Fibroblast of lung (primary cell): Measurements from ENCODE around the gene DCST2.

Experiments
- EZH2 ChIP-seq: IDR thresholded peaks from 2 replicates; pipeline ENCODE4 v1.5.1; 2012; ENCODE audit warnings: low read length, control low read depth, mild to moderate bottlenecking; ENCODE audit errors: missing control alignments
- TF ChIP-seq, protein P1 (sequence below), 2 donors: IDR thresholded peaks in 1 of 2; conservative IDR thresholded peaks in 1 of 2; 1 replicate in 1 of 2; 2 replicates in 1 of 2; pipeline ENCODE4 v1.5.1; 2011 to 2012; ENCODE audit warnings: low read length in 2 of 2, control low read depth in 1 of 2, inconsistent platforms in 1 of 2, low read depth in 1 of 2, mild to moderate bottlenecking in 1 of 2

DNA sequence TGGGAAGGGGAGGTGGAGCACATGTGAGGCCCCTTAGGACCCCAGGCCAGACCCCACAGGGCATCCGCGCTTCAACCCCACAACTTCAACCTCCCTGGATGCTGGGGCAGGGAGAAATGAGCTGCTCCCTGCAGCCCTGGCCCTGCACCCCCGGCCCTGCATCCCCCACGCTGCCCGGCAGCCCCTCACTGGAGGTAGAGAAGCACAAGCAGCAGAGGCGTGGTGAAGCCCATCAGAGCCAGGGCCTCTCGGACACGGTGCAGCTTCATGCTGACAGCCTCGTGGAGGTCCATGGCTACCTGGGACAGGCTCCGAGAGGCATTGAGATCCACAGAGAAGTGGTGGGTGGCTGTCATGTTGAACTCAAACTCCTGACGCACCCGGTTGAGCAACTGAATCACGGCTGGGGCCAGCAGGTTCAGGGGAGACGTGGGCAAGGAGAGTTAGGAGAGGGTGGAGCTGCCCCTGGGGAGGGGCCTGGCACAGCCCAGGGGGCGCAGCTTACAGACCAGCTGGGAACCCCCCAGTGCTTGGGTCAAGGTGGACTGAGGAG is 3.3 kb downstream of the DCST2 start:
- TF ChIP-seq, protein P1, sequence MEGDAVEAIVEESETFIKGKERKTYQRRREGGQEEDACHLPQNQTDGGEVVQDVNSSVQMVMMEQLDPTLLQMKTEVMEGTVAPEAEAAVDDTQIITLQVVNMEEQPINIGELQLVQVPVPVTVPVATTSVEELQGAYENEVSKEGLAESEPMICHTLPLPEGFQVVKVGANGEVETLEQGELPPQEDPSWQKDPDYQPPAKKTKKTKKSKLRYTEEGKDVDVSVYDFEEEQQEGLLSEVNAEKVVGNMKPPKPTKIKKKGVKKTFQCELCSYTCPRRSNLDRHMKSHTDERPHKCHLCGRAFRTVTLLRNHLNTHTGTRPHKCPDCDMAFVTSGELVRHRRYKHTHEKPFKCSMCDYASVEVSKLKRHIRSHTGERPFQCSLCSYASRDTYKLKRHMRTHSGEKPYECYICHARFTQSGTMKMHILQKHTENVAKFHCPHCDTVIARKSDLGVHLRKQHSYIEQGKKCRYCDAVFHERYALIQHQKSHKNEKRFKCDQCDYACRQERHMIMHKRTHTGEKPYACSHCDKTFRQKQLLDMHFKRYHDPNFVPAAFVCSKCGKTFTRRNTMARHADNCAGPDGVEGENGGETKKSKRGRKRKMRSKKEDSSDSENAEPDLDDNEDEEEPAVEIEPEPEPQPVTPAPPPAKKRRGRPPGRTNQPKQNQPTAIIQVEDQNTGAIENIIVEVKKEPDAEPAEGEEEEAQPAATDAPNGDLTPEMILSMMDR (conservative IDR thresholded peaks at IDR 0.05 in 1 of 2, IDR thresholded peaks at IDR 0.05 in 1 of 2; ENCODE audit: low read depth in 1 of 2, low read length in 2 of 2): no peak
- TF ChIP-seq EZH2: no peak
